ENCODE data around the gene B3GALNT2.
"Not testable (repeated sequence)": the region's sequence is repeated elsewhere in the genome, so short reads cannot be mapped to it uniquely, and the experiment has no call there.

B3GALNT2 gene

GRCh38 chr1:235504122-235504493, at the start of gene B3GALNT2:
Gene B3GALNT2 (minus strand): TSS chr1:235504452. CDS start chr1:235504252, 200 bp downstream.
- peak within 1 kb of the TSS; percentile 99 for H3K27ac ChIP-seq
- TF ChIP-seq CTCF (conservative IDR thresholded peaks at IDR 0.05; ENCODE audit: low read depth), result no peak
- POLR2A ChIA-PET (ENCODE audit: low non-redundant PET), result interaction anchor here (0.5 to 0.9 kb wide), 3 partner anchors 9 to 1006 kb away, joined by 3 to 5 read pairs (median 4); no protein-coding TSS in a partner anchor
- DNase-seq (ENCODE audit: low spot score), result no peak
- CTCF ChIA-PET, result interaction anchor here (0.5 to 1.9 kb wide), 11 partner anchors 10 to 915 kb away, joined by 3 to 12 read pairs (median 3); no protein-coding TSS in a partner anchor

GRCh38 chr1:235553112-235553551, 48.9 kb upstream of the B3GALNT2 start:
- CTCF ChIA-PET, result no interaction called here
- no peak for DNase-seq (ENCODE audit: low spot score)
- no peak overlapping the region for H3K27ac ChIP-seq
- POLR2A ChIA-PET (ENCODE audit: low non-redundant PET), result no interaction called here
- TF ChIP-seq CTCF (conservative IDR thresholded peaks at IDR 0.05; ENCODE audit: low read depth), result no peak

GRCh38 chr1:235552146-235552716, 48.0 kb upstream of the B3GALNT2 start:
- no peak for TF ChIP-seq CTCF (conservative IDR thresholded peaks at IDR 0.05; ENCODE audit: low read depth)
- no peak for DNase-seq (ENCODE audit: low spot score)
- ChIA-PET CTCF (no interaction called here), POLR2A (ENCODE audit: low non-redundant PET) (no interaction called here)
- no peak overlapping the region for H3K27ac ChIP-seq

- no peak for DNase-seq (ENCODE audit: low spot score)
- ChIA-PET CTCF (no interaction called here), POLR2A (ENCODE audit: low non-redundant PET) (no interaction called here)
- H3K27ac ChIP-seq, result no peak overlapping the region
- no peak for TF ChIP-seq CTCF (conservative IDR thresholded peaks at IDR 0.05; ENCODE audit: low read depth)
Measured at GRCh38 chr1:235549351-235550139, 45.3 kb upstream of the B3GALNT2 start.

GRCh38 chr1:235546369-235547155, 42.3 kb upstream of the B3GALNT2 start:
- DNase-seq (ENCODE audit: low spot score); POLR2A ChIA-PET (ENCODE audit: low non-redundant PET); H3K27ac ChIP-seq: not testable (repeated sequence)
- CTCF ChIA-PET, result interaction anchor here (0.6 kb wide), 1 partner anchor 12 kb away, joined by 6 read pairs; no protein-coding TSS in a partner anchor

- TF ChIP-seq CTCF (conservative IDR thresholded peaks at IDR 0.05; ENCODE audit: low read depth), result no peak
- ChIA-PET CTCF (interaction anchor here (0.5 to 0.6 kb wide), 2 partner anchors 11 to 237 kb away, joined by 4 to 6 read pairs; no protein-coding TSS in a partner anchor), POLR2A (ENCODE audit: low non-redundant PET) (no interaction called here)
- DNase-seq (ENCODE audit: low spot score), result no peak
- no peak overlapping the region for H3K27ac ChIP-seq
Measured at GRCh38 chr1:235545292-235545930, 41.2 kb upstream of the B3GALNT2 start.

- CTCF ChIA-PET, result interaction anchor here (0.6 kb wide), 1 partner anchor 64 kb away, joined by 3 read pairs; no protein-coding TSS in a partner anchor
- POLR2A ChIA-PET (ENCODE audit: low non-redundant PET); H3K27ac ChIP-seq; DNase-seq (ENCODE audit: low spot score): not testable (repeated sequence)
Measured at GRCh38 chr1:235542845-235543244, 38.6 kb upstream of the B3GALNT2 start.
